HCT116 (cell line): ENCODE results near the gene CENPL. TPM values are rescaled to one million over a fixed set of nuclear protein-coding genes. Genes with fewer than 3 reads are reported as not detected.

Experiments used
- ATAC-seq: fragments of 200-7000 bp; cut with Tn5 transposase; 2 replicates; pipeline ENCODE4 v1.9.1; 2020; ENCODE audit warnings: mild to moderate bottlenecking, moderate library complexity
- BruUV-seq: library from RNA; stranded (reverse); fragments of 400-500 nt; replicated peaks from 2 replicates; lab custom pipeline; 2021; lab: Mats Ljungman, UMichigan
- CTCF ChIA-PET: fragments of 300-600 bp; sonication (Branson Sonifier 250); formaldehyde crosslinking; loops from one replicate; lab custom pipeline; 2021; ENCODE audit warnings: antibody characterized with exemption; lab: Charles Lee
- POLR2A ChIA-PET: fragments of 300-600, 350-600 bp; sonication (Branson Sonifier 250); formaldehyde crosslinking; loops from one replicate; lab custom pipeline; 2021; ENCODE audit warnings: antibody characterized with exemption; lab: Charles Lee
- RAD21 ChIA-PET, 2 experiments: fragments of 300-600 bp; sonication (Branson Sonifier 250); formaldehyde crosslinking; loops; one replicate each; lab custom pipeline; 2023; ENCODE audit warnings: low total read pairs in 2 of 2; ENCODE audit not compliant: uncharacterized antibody in 2 of 2, unreplicated experiment in 2 of 2, low non-redundant PET in 1 of 2; lab: Charles Lee
- DNase-seq: peaks from one replicate; pipeline ENCODE4 v3.0.0-alpha.2; 2010; ENCODE audit warnings: low read depth, low spot score
- H2AFZ ChIP-seq: fragments of 200-600 bp; shearing (Covaris generic), sonication (generic); 2 replicates; pipeline ENCODE4 v1.6.1; 2017; ENCODE audit warnings: low read depth, mixed run types, mixed read lengths, antibody characterized with exemption, low read length; ENCODE audit not compliant: poor library complexity, severe bottlenecking
- H3K27ac ChIP-seq: 2 replicates; pipeline ENCODE4 v1.5.1; 2012; ENCODE audit warnings: low read depth, low read length
- H3K27me3 ChIP-seq: fragments of 200-600 bp; sonication (generic); 2 replicates; pipeline ENCODE4 v1.6.1; 2016; ENCODE audit warnings: mixed run types, low read length, mixed read lengths; ENCODE audit not compliant: insufficient read depth
- H3K36me3 ChIP-seq, 2 experiments: fragments of 200-500 bp in 1 of 2; fragments of 200-600 bp in 1 of 2; sonication (Bioruptor generic) in 1 of 2; sonication (generic) in 1 of 2; 2 replicates each; pipeline versions ENCODE4 v1.5.1 to v1.6.1; 2014 to 2016; ENCODE audit warnings: low read length in 2 of 2, inconsistent platforms in 1 of 2, mixed read lengths in 1 of 2, mixed run types in 1 of 2; ENCODE audit not compliant: insufficient read depth in 2 of 2, control insufficient read depth in 1 of 2
- H3K4me1 ChIP-seq, 2 experiments: fragments of 200-600 bp in 1 of 2; sonication (generic) in 1 of 2; 2 replicates each; pipeline versions ENCODE4 v1.5.1 to v1.6.1; 2012 to 2017; ENCODE audit warnings: low read length in 2 of 2, inconsistent platforms in 1 of 2, mild to moderate bottlenecking in 1 of 2, mixed read lengths in 1 of 2, mixed run types in 1 of 2, moderate library complexity in 1 of 2; ENCODE audit not compliant: insufficient read depth in 2 of 2, control insufficient read depth in 1 of 2
- H3K4me2 ChIP-seq: fragments of 200-600 bp; sonication (generic); 2 replicates; pipeline ENCODE4 v1.6.1; 2017; ENCODE audit warnings: mixed run types, low read length, mixed read lengths
- H3K4me3 ChIP-seq, 2 experiments: fragments of 200-600 bp in 1 of 2; sonication (generic) in 1 of 2; replicated peaks in 1 of 2; 2 replicates each; pipeline ENCODE4 v1.5.1; 2011 to 2016; ENCODE audit warnings: low read length in 2 of 2, control low read depth in 1 of 2, low read depth in 1 of 2, mild to moderate bottlenecking in 1 of 2, mixed read lengths in 1 of 2, mixed run types in 1 of 2
- H3K79me2 ChIP-seq: fragments of 200-600 bp; sonication (generic); 2 replicates; pipeline ENCODE4 v1.6.1; 2017; ENCODE audit warnings: mild to moderate bottlenecking, mixed run types, low read length, moderate library complexity, mixed read lengths; ENCODE audit not compliant: insufficient read depth
- H3K9ac ChIP-seq: fragments of 200-600 bp; sonication (generic); 2 replicates; pipeline ENCODE4 v1.6.1; 2016; ENCODE audit warnings: low read length, mixed read lengths
- H3K9me2 ChIP-seq: fragments of 200-600 bp; sonication (generic), shearing (Covaris generic); 2 replicates; pipeline ENCODE4 v1.6.1; 2017; ENCODE audit warnings: mixed run types, mild to moderate bottlenecking, moderate library complexity; ENCODE audit not compliant: insufficient read depth
- H3K9me3 ChIP-seq, 2 experiments: fragments of 200-500 bp in 1 of 2; fragments of 200-600 bp in 1 of 2; sonication (Bioruptor generic) in 1 of 2; sonication (generic) in 1 of 2; 2 replicates each; pipeline ENCODE4 v1.6.1; 2014 to 2017; ENCODE audit warnings: low read length in 2 of 2, mixed read lengths in 2 of 2, inconsistent platforms in 1 of 2, low read depth in 1 of 2, mild to moderate bottlenecking in 1 of 2, mixed run types in 1 of 2, moderate library complexity in 1 of 2; ENCODE audit not compliant: control insufficient read depth in 1 of 2, insufficient read depth in 1 of 2
- H4K20me1 ChIP-seq: fragments of 200-600 bp; sonication (generic), shearing (Covaris generic); 2 replicates; pipeline ENCODE4 v1.6.1; 2017; ENCODE audit warnings: mixed run types, mild to moderate bottlenecking, moderate library complexity; ENCODE audit not compliant: insufficient read depth
- ELF1 ChIP-seq: IDR thresholded peaks from 2 replicates; pipeline ENCODE4 v1.6.1; 2012; ENCODE audit warnings: low read depth, borderline replicate concordance
- EZH2phosphoT487 ChIP-seq: fragments of 200-600 bp; IDR thresholded peaks from 2 replicates; pipeline ENCODE4 v1.6.1; 2018; ENCODE audit warnings: antibody characterized with exemption, borderline replicate concordance
- FOSL1 ChIP-seq: IDR thresholded peaks from 2 replicates; pipeline ENCODE4 v1.6.1; 2012; ENCODE audit warnings: low read depth
- POLR2AphosphoS5 ChIP-seq: IDR thresholded peaks from 2 replicates; pipeline ENCODE4 v1.6.1; 2011; ENCODE audit warnings: mild to moderate bottlenecking, low read depth, low read length, moderate library complexity
- REST ChIP-seq: IDR thresholded peaks from 2 replicates; pipeline ENCODE4 v1.6.1; 2012; ENCODE audit warnings: low read depth
- ZFX ChIP-seq: fragments of 450-650 bp; IDR thresholded peaks from 2 replicates; pipeline ENCODE4 v1.6.1; 2017
- intact Hi-C: fragments of 100-400 bp; cut with micrococcal nuclease; formaldehyde crosslinking; loops from 2 replicates; pipeline ENCODE4 v1.10.0; 2022
- total RNA-seq: library from RNA; stranded (reverse); gene quantifications from one replicate; pipeline ENCODE4 v1.2.1, GENCODE V29; 2021; ENCODE audit not compliant: unreplicated experiment
- TF ChIP-seq, protein P1 (sequence below): IDR thresholded peaks from 2 replicates; pipeline ENCODE4 v1.6.1; 2012

CENPL gene
- total RNA-seq, 1 experiment from 2014 or later: 20.3 TPM

- TF ChIP-seq, protein P1, sequence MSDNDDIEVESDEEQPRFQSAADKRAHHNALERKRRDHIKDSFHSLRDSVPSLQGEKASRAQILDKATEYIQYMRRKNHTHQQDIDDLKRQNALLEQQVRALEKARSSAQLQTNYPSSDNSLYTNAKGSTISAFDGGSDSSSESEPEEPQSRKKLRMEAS: no peak
- TF ChIP-seq FOSL1 (no peak), ELF1 (no peak)
- TF ChIP-seq, all 23 proteins: peak for 0
Measured at GRCh38 chr1:173757666-173758065, 67.0 kb downstream of the CENPL start (continued).

DNA sequence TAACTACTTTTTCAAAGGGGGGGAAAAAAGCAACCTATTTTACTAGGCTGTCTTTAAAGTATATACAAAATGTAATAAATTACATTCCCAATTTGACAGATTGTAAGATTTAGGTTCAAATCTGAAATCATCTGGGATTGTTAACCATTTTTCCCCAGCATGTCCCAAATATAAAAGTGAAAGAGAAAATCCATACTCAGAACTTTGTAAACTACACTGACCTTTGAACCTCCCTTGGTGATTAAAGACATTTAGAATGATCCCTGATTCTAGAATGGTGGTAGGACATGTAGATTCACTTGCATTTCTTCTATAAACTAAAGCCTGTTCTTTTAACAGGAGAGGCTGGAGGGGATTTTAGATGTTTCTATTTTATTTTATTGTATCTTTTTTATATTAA lies 70.9 kb downstream of the CENPL start:
- H3K9me2 ChIP-seq: no peaks in the 10 kb centered on the region
- no peak overlapping the region for H2AFZ ChIP-seq
- TF ChIP-seq FOSL1 (no peak), REST (no peak), ZFX (no peak), POLR2AphosphoS5 (no peak), EZH2phosphoT487 (no peak)
- TF ChIP-seq, protein P1: no peak
- TF ChIP-seq, all 23 proteins: peak for 0

More for the DNA sequence above, 70.9 kb downstream of the CENPL start:
- DNase-seq (no peak), ATAC-seq (no peak)
- ChIA-PET RAD21 (no interaction called here), CTCF (no interaction called here), POLR2A (no interaction called here)
- Histone ChIP-seq H3K79me2 (no peaks in the 10 kb centered on the region), H3K4me1 (no peaks in the 10 kb centered on the region), H3K9ac (no peak overlapping the region), H3K4me3 (no peak overlapping the region), H3K27ac (no peak overlapping the region), H3K9me3 (no peaks in the 10 kb centered on the region), H3K27me3 (no peaks in the 10 kb centered on the region), H3K36me3 (peaks cover 6% of the 10 kb centered on the region in 2 experiments; a peak in 2 of 4 replicates), H3K4me2 (no peak overlapping the region), H4K20me1 (no peaks in the 10 kb centered on the region)
- intact Hi-C loops: no loop called here
- no TSS peak for BruUV-seq

Other genes starting within 250 kb of the CENPL start
- not detected for gene SLC9C2, start 221.8 kb downstream of the CENPL start, total RNA-seq
- not detected for gene TEX50, start 189.5 kb downstream of the CENPL start, total RNA-seq
- gene ANKRD45, start 155.0 kb downstream of the CENPL start, total RNA-seq: 0.44 TPM
- 16.2 TPM for gene KLHL20, start 109.9 kb downstream of the CENPL start, total RNA-seq
- gene DARS2, start 210 bp downstream of the CENPL start, total RNA-seq: 25.6 TPM
- gene GAS5, start 43.1 kb upstream of the CENPL start, total RNA-seq: 798 TPM
- 9.5 TPM for gene ZBTB37, start 43.5 kb upstream of the CENPL start, total RNA-seq
- 0.61 TPM for gene SERPINC1, start 92.4 kb upstream of the CENPL start, total RNA-seq
- 23.6 TPM for gene RC3H1, start 197.5 kb upstream of the CENPL start, total RNA-seq